ENCODE data around the gene PARP11.
"Not testable (repeated sequence)": the region's sequence is repeated elsewhere in the genome, so short reads cannot be mapped to it uniquely, and the experiment has no call there.

The PARP11 gene

DNA sequence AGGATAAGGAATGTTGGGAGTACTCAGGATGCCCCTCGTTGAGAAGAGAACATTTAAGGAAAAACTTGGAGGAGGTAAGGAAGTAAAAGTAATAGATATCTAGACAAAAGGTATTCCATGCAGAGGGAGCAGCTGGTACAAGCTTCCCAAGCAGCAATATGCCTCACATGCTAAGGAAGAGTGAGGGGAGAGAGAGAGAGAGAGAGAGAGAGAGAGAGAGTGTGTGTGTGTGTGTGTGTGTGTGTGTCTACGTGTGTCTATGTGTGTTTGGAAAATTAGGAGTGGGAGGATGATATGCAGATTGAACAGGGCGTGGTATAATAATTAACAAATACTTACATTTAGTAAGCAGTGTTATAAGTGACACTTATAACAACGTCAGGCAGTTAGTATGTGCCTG, 9.2 kb upstream of the PARP11 start:
- DNase-seq, result no peak

GRCh38 chr12:3881281-3881950, 8.2 kb upstream of the PARP11 start:
- no peak for DNase-seq

DNA sequence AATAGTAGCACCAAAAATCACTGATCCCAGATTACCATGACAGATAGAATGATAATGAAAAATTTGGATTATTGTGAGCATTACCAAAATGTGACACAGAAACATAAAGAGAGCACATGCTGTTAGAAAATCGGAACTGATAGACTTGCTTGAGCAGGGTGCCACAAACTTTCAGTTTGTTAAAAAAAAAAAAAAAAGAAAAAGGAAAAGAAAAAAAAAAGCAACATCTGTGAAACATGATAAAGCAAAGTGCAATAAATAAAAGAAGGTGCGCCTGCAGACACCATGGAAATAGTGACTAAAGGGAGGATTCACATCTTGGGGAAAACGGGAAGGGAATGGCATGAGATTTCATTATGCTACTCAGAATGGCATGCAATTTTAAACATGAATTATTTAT, 6.6 kb upstream of the PARP11 start:
- DNase-seq, result no peak

GRCh38 chr12:3871356-3871755, 1.8 kb downstream of the PARP11 start:
- DNase-seq, result no peak

- DNase-seq, result peak; percentile 26
Measured at GRCh38 chr12:3869865-3870264, 3.3 kb downstream of the PARP11 start.

GRCh38 chr12:3869433-3869832, 3.8 kb downstream of the PARP11 start:
- DNase-seq, result no peak

- DNase-seq, result no peak
Measured at GRCh38 chr12:3863756-3864155, 9.4 kb downstream of the PARP11 start.

GRCh38 chr12:3842517-3842916, 30.7 kb downstream of the PARP11 start:
- no peak for DNase-seq

DNA sequence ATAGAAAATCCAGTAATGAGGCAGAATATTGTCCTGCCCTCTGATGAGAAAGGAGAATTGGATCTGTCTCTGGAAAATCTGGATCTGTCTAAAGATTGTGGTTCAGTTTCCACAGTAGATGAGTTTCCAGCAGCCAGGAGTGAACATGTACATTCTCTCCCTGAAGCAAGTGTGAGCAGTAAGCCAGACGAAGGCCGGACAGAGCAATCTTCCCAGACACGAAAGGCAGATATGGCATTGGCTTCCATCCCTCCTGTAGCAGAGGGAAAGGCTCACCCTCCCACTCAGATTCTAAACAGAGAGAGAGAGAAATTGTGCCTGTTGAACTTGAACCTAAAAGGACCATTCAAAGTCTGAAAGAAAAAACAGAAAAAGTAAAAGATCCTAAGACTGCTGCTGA, 31.4 kb downstream of the PARP11 start:
- DNase-seq, result no peak

- DNase-seq, result not testable (repeated sequence)
Measured at GRCh38 chr12:3840833-3841232, 32.4 kb downstream of the PARP11 start.

GRCh38 chr12:3839745-3840144, 33.5 kb downstream of the PARP11 start:
- not testable (repeated sequence) for DNase-seq

- peak; percentile 30 for DNase-seq
Measured at GRCh38 chr12:3838701-3839548, 34.3 kb downstream of the PARP11 start.

DNA sequence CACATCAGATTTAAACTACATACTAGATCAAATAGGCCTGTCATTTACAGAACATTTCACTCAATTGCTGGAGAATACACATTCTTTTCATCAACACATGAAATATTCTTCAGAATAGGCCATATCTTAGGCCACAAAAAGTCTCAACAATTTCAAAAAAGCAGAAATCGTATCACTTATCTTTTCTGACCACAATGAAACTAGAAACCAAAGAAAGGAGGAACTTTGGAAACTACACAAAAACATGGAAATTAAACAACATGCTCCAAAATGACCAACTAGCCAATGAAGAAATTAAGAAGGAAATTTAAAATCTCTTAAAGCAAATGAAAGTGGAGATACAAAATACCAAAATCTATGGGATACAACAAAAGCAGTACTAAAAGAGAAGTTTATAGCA, 35.1 kb downstream of the PARP11 start:
- DNase-seq, result no peak

GRCh38 chr12:3837049-3837448, 36.1 kb downstream of the PARP11 start:
- no peak for DNase-seq

DNA sequence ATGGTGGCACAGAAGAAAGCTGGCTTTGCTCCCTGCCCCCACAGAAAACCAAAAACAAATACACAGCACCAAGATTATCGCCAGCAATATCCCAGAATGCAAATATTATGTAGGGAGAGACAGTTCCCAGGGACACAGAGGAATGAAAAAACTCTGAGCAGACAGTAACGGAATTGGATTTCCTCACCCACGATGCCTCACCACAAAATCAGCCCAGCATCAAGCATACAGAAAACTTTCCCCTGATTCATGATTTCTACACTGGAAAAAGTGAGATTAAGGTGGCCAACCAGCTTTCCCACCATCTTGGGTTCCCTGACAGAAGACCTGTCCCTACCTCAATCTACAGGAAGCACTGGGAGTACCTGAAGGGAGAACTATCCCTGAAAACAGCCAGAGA, 36.6 kb downstream of the PARP11 start:
- no peak for DNase-seq

DNA sequence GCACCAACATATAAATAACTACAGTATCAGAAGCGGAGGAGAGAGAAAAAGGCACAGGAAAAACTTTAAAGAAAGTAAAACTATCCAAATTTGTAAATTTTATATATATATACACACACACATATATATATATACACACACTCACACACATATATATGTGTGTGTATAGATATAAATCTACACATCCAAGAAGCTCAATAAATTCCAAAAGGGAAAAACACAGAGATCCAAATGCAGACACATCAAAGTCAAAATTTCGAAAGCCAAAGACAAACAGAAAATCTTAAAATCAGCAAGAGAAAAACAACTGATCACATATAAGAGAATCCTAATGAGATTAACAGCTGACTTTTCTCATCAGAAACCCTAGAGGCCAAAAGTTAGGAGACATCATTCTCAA, 37.3 kb downstream of the PARP11 start:
- DNase-seq, result no peak

- no peak for DNase-seq
Measured at GRCh38 chr12:3834774-3835173, 38.4 kb downstream of the PARP11 start.

GRCh38 chr12:3833670-3834310, 39.4 kb downstream of the PARP11 start:
- no peak for DNase-seq

DNA sequence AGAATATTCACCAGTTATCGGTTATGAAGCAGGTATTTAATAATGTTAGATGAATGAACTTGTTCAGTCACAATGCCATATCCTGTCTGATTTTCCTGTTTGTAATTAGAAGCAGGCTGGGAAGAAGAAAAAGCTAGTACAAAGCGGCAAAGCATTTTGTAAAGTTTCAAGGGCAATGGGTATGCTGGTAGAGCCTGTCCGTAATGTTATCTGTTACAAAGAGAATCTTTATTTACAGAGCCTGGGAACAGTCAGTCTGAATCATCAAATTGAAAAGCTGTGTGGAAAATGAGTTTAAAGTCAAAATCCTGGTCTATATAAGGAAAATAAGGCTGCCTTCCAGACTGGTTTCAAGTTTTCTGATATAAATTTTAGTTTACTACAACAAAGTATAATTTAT, 40.5 kb downstream of the PARP11 start:
- no peak for DNase-seq

GRCh38 chr12:3828888-3829287, 44.3 kb downstream of the PARP11 start:
- DNase-seq, result no peak

- DNase-seq, result no peak
Measured at GRCh38 chr12:3827301-3828000, 45.7 kb downstream of the PARP11 start.

DNA sequence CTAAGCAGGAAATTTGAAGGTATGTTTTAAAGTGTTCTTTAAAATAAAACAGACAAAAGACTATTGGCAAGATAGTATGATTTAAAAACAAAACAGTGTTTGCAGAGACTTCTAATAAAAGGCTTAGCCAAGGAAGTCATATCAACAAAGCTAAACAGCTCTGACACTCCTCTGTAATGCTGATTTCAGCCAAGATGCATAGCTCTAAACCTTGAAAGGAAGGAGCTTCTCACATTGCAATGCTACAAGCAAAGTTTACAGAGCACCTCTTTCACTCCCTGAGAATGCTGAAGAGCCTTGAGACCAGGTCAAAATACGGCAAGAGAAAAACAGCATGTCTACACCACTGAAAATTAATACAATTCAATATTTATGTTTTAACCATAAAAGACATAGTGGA, 51.8 kb downstream of the PARP11 start:
- DNase-seq, result no peak

DNA sequence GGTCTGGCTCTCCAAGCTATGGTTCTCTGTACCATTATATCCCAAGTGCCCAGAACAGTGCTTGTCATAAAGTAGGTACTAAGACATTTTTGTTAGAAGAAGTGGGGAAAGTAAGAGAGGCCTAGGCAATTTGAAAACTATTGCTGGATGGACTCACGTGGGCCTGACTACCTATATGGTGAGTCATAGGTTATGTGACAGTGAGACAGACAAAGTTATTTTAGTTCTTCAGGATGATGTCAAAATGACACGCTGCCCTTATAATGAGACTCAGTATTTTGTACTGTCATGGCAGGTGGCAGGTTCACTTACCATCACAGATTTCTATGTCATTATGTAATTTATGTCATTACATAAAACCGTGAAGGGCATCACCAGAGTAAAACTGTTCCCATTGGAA, 53.1 kb downstream of the PARP11 start:
- DNase-seq, result no peak

Data from stimulated activated CD4-positive, alpha-beta T cell treated with anti-CD3 and anti-CD28 coated beads, Interleukin-4, amount 100 ng/mL, for 24 hours (primary cell).